ENCODE results near the gene LRRC4B. TPM values are rescaled to one million over a fixed set of nuclear protein-coding genes. Genes with fewer than 3 reads are reported as not detected.

The LRRC4B gene
- total and polyA plus RNA-seq, 12 donors: 0.07 to 24.1 (median 1.3) TPM

- intact Hi-C loops (cut with DNase I): no loop called here
Measured at GRCh38 chr19:50550594-50550966, 17.7 kb downstream of the LRRC4B start.

GRCh38 chr19:50549927-50550593, 18.2 kb downstream of the LRRC4B start:
- H3K4me1 ChIP-seq (replicated peaks in 1 of 2): no peaks in the 10 kb centered on the region
- H3K4me3 ChIP-seq: no peak overlapping the region
- H3K27ac ChIP-seq: peak overlapping the region in 1 of 5 donors; percentile 5
- no peak for DNase-seq
- TF ChIP-seq POLR2A (IDR thresholded peaks at IDR 0.05): no peak
- no peak for TF ChIP-seq CTCF (IDR thresholded peaks at IDR 0.05)
- 66 to 75% (median 71%) methylated on average over 9 to 17 of the region's 17 CpGs for WGBS, 4 donors
- no peaks in the 10 kb centered on the region for H3K9me3 ChIP-seq (replicated peaks in 1 of 3)
- H3K27me3 ChIP-seq: peaks cover 4% of the 10 kb centered on the region
- intact Hi-C loops (cut with DNase I): no loop called here
- H3K36me3 ChIP-seq (replicated peaks in 1 of 2): no peaks in the 10 kb centered on the region

More at GRCh38 chr19:50550594-50550966, 17.7 kb downstream of the LRRC4B start:
- Histone ChIP-seq H3K9me3 (replicated peaks in 1 of 3) (no peaks in the 10 kb centered on the region), H3K4me1 (replicated peaks in 1 of 2) (no peaks in the 10 kb centered on the region), H3K27ac (peak overlapping the region in 1 of 5 donors; percentile 26), H3K27me3 (peaks cover 4% of the 10 kb centered on the region), H3K36me3 (replicated peaks in 1 of 2) (no peaks in the 10 kb centered on the region), H3K4me3 (no peak overlapping the region)
- no peak for DNase-seq
- TF ChIP-seq CTCF (IDR thresholded peaks at IDR 0.05): no peak
- TF ChIP-seq POLR2A (IDR thresholded peaks at IDR 0.05): no peak
- WGBS, 4 donors: 37 to 49% (median 43%) methylated on average over 5 to 8 of the region's 8 CpGs

GRCh38 chr19:50549059-50549926, 18.9 kb downstream of the LRRC4B start:
- Histone ChIP-seq H3K4me3 (no peak overlapping the region), H3K27me3 (peaks cover 2% of the 10 kb centered on the region), H3K4me1 (replicated peaks in 1 of 2) (no peaks in the 10 kb centered on the region), H3K27ac (peak overlapping the region in 1 of 5 donors; percentile 34), H3K36me3 (replicated peaks in 1 of 2) (no peaks in the 10 kb centered on the region), H3K9me3 (replicated peaks in 1 of 3) (no peaks in the 10 kb centered on the region)
- intact Hi-C loops (cut with DNase I): no loop called here
- 61 to 72% (median 70%) methylated on average over 20 to 22 of the region's 22 CpGs for WGBS, 4 donors
- no peak for TF ChIP-seq CTCF (IDR thresholded peaks at IDR 0.05)
- no peak for TF ChIP-seq POLR2A (IDR thresholded peaks at IDR 0.05)
- DNase-seq: no peak

GRCh38 chr19:50548191-50549058, 19.8 kb downstream of the LRRC4B start:
- Histone ChIP-seq H3K4me3 (no peak overlapping the region), H3K4me1 (replicated peaks in 1 of 2) (no peaks in the 10 kb centered on the region), H3K36me3 (replicated peaks in 1 of 2) (no peaks in the 10 kb centered on the region), H3K27ac (peak overlapping the region in 1 of 5 donors; percentile 34), H3K9me3 (replicated peaks in 1 of 3) (no peaks in the 10 kb centered on the region), H3K27me3 (no peaks in the 10 kb centered on the region)
- DNase-seq: no peak
- TF ChIP-seq POLR2A (IDR thresholded peaks at IDR 0.05) (no peak), CTCF (IDR thresholded peaks at IDR 0.05) (no peak)
- intact Hi-C loops (cut with DNase I): no loop called here
- whole genome bisulfite sequencing, 4 donors: 70 to 76% (median 75%) methylated on average over 5 to 45 of the region's 45 CpGs

Data from adrenal gland (tissue), 12 donors.